HCT116 (cell line): ENCODE results near the gene SDF4. TPM values are rescaled to one million over a fixed set of nuclear protein-coding genes. Genes with fewer than 3 reads are reported as not detected.

Experiments
- ATAC-seq: fragments of 200-7000 bp; cut with Tn5 transposase; 2 replicates; pipeline ENCODE4 v1.9.1; 2020; ENCODE audit warnings: mild to moderate bottlenecking, moderate library complexity
- BruUV-seq: library from RNA; stranded (reverse); fragments of 400-500 nt; replicated peaks from 2 replicates; lab custom pipeline; 2021; lab: Mats Ljungman, UMichigan
- CTCF ChIA-PET: fragments of 300-600 bp; sonication (Branson Sonifier 250); formaldehyde crosslinking; loops from one replicate; lab custom pipeline; 2021; ENCODE audit warnings: antibody characterized with exemption; lab: Charles Lee
- POLR2A ChIA-PET: fragments of 300-600, 350-600 bp; sonication (Branson Sonifier 250); formaldehyde crosslinking; loops from one replicate; lab custom pipeline; 2021; ENCODE audit warnings: antibody characterized with exemption; lab: Charles Lee
- RAD21 ChIA-PET, 2 experiments: fragments of 300-600 bp; sonication (Branson Sonifier 250); formaldehyde crosslinking; loops; one replicate each; lab custom pipeline; 2023; ENCODE audit warnings: low total read pairs in 2 of 2; ENCODE audit not compliant: uncharacterized antibody in 2 of 2, unreplicated experiment in 2 of 2, low non-redundant PET in 1 of 2; lab: Charles Lee
- DNase-seq: peaks from one replicate; pipeline ENCODE4 v3.0.0-alpha.2; 2010; ENCODE audit warnings: low read depth, low spot score
- H2AFZ ChIP-seq: fragments of 200-600 bp; shearing (Covaris generic), sonication (generic); 2 replicates; pipeline ENCODE4 v1.6.1; 2017; ENCODE audit warnings: low read depth, mixed run types, mixed read lengths, antibody characterized with exemption, low read length; ENCODE audit not compliant: poor library complexity, severe bottlenecking
- H3K27ac ChIP-seq: 2 replicates; pipeline ENCODE4 v1.5.1; 2012; ENCODE audit warnings: low read depth, low read length
- H3K27me3 ChIP-seq: fragments of 200-600 bp; sonication (generic); 2 replicates; pipeline ENCODE4 v1.6.1; 2016; ENCODE audit warnings: mixed run types, low read length, mixed read lengths; ENCODE audit not compliant: insufficient read depth
- H3K36me3 ChIP-seq, 2 experiments: fragments of 200-500 bp in 1 of 2; fragments of 200-600 bp in 1 of 2; sonication (Bioruptor generic) in 1 of 2; sonication (generic) in 1 of 2; 2 replicates each; pipeline versions ENCODE4 v1.5.1 to v1.6.1; 2014 to 2016; ENCODE audit warnings: low read length in 2 of 2, inconsistent platforms in 1 of 2, mixed read lengths in 1 of 2, mixed run types in 1 of 2; ENCODE audit not compliant: insufficient read depth in 2 of 2, control insufficient read depth in 1 of 2
- H3K4me1 ChIP-seq, 2 experiments: fragments of 200-600 bp in 1 of 2; sonication (generic) in 1 of 2; 2 replicates each; pipeline versions ENCODE4 v1.5.1 to v1.6.1; 2012 to 2017; ENCODE audit warnings: low read length in 2 of 2, inconsistent platforms in 1 of 2, mild to moderate bottlenecking in 1 of 2, mixed read lengths in 1 of 2, mixed run types in 1 of 2, moderate library complexity in 1 of 2; ENCODE audit not compliant: insufficient read depth in 2 of 2, control insufficient read depth in 1 of 2
- H3K4me2 ChIP-seq: fragments of 200-600 bp; sonication (generic); 2 replicates; pipeline ENCODE4 v1.6.1; 2017; ENCODE audit warnings: mixed run types, low read length, mixed read lengths
- H3K4me3 ChIP-seq, 2 experiments: fragments of 200-600 bp in 1 of 2; sonication (generic) in 1 of 2; replicated peaks in 1 of 2; 2 replicates each; pipeline ENCODE4 v1.5.1; 2011 to 2016; ENCODE audit warnings: low read length in 2 of 2, control low read depth in 1 of 2, low read depth in 1 of 2, mild to moderate bottlenecking in 1 of 2, mixed read lengths in 1 of 2, mixed run types in 1 of 2
- H3K79me2 ChIP-seq: fragments of 200-600 bp; sonication (generic); 2 replicates; pipeline ENCODE4 v1.6.1; 2017; ENCODE audit warnings: mild to moderate bottlenecking, mixed run types, low read length, moderate library complexity, mixed read lengths; ENCODE audit not compliant: insufficient read depth
- H3K9ac ChIP-seq: fragments of 200-600 bp; sonication (generic); 2 replicates; pipeline ENCODE4 v1.6.1; 2016; ENCODE audit warnings: low read length, mixed read lengths
- H3K9me2 ChIP-seq: fragments of 200-600 bp; sonication (generic), shearing (Covaris generic); 2 replicates; pipeline ENCODE4 v1.6.1; 2017; ENCODE audit warnings: mixed run types, mild to moderate bottlenecking, moderate library complexity; ENCODE audit not compliant: insufficient read depth
- H3K9me3 ChIP-seq, 2 experiments: fragments of 200-500 bp in 1 of 2; fragments of 200-600 bp in 1 of 2; sonication (Bioruptor generic) in 1 of 2; sonication (generic) in 1 of 2; 2 replicates each; pipeline ENCODE4 v1.6.1; 2014 to 2017; ENCODE audit warnings: low read length in 2 of 2, mixed read lengths in 2 of 2, inconsistent platforms in 1 of 2, low read depth in 1 of 2, mild to moderate bottlenecking in 1 of 2, mixed run types in 1 of 2, moderate library complexity in 1 of 2; ENCODE audit not compliant: control insufficient read depth in 1 of 2, insufficient read depth in 1 of 2
- H4K20me1 ChIP-seq: fragments of 200-600 bp; sonication (generic), shearing (Covaris generic); 2 replicates; pipeline ENCODE4 v1.6.1; 2017; ENCODE audit warnings: mixed run types, mild to moderate bottlenecking, moderate library complexity; ENCODE audit not compliant: insufficient read depth
- CEBPB ChIP-seq: IDR thresholded peaks from 2 replicates; pipeline ENCODE4 v1.6.1; 2012; ENCODE audit warnings: low read depth
- EZH2 ChIP-seq: fragments of 200-600 bp; sonication (generic); IDR thresholded peaks from 2 replicates; pipeline ENCODE4 v1.6.1; 2017; ENCODE audit warnings: antibody characterized with exemption, mixed run types
- EZH2phosphoT487 ChIP-seq: fragments of 200-600 bp; IDR thresholded peaks from 2 replicates; pipeline ENCODE4 v1.6.1; 2018; ENCODE audit warnings: antibody characterized with exemption, borderline replicate concordance
- FOSL1 ChIP-seq: IDR thresholded peaks from 2 replicates; pipeline ENCODE4 v1.6.1; 2012; ENCODE audit warnings: low read depth
- JUND ChIP-seq: IDR thresholded peaks from 2 replicates; pipeline ENCODE4 v1.6.1; 2012
- POLR2AphosphoS5 ChIP-seq: IDR thresholded peaks from 2 replicates; pipeline ENCODE4 v1.6.1; 2011; ENCODE audit warnings: mild to moderate bottlenecking, low read depth, low read length, moderate library complexity
- TCF7L2 ChIP-seq: IDR thresholded peaks from 2 replicates; pipeline ENCODE4 v1.7.0; 2011; ENCODE audit warnings: borderline replicate concordance, inconsistent platforms; ENCODE audit not compliant: insufficient read depth, insufficient read length; ENCODE audit errors: extremely low read depth
- ZBTB33 ChIP-seq: IDR thresholded peaks from 2 replicates; pipeline ENCODE4 v1.6.1; 2011; ENCODE audit warnings: mild to moderate bottlenecking, low read length, moderate library complexity; ENCODE audit not compliant: insufficient replicate concordance; ENCODE audit errors: extremely low read depth
- ZNF274 ChIP-seq: fragments of 200-500 bp; sonication (Bioruptor generic); IDR thresholded peaks from 2 replicates; pipeline ENCODE4 v1.6.1; 2014; ENCODE audit warnings: mild to moderate bottlenecking, low read depth, low read length, inconsistent platforms
- intact Hi-C: fragments of 100-400 bp; cut with micrococcal nuclease; formaldehyde crosslinking; loops from 2 replicates; pipeline ENCODE4 v1.10.0; 2022
- total RNA-seq: library from RNA; stranded (reverse); gene quantifications from one replicate; pipeline ENCODE4 v1.2.1, GENCODE V29; 2021; ENCODE audit not compliant: unreplicated experiment
- TF ChIP-seq, protein P1 (sequence below): IDR thresholded peaks from 2 replicates; pipeline ENCODE4 v1.6.1; 2012; ENCODE audit warnings: low read depth

SDF4 gene
- total RNA-seq, 1 experiment from 2014 or later: 133 TPM

- Histone ChIP-seq H3K27me3 (no peaks in the 10 kb centered on the region), H2AFZ (no peak within 1 kb of the TSS), H3K27ac (no peak within 1 kb of the TSS; the same call in 1 of the 2 replicates), H3K4me2 (no peak within 1 kb of the TSS), H3K4me1 (peaks cover 4 to 17% of the 10 kb centered on the region in 2 experiments; a peak in 3 of 4 replicates), H3K79me2 (no peaks in the 10 kb centered on the region), H3K4me3 (no peak within 1 kb of the TSS), H3K9me2 (no peaks in the 10 kb centered on the region), H3K9ac (no peak within 1 kb of the TSS), H4K20me1 (no peaks in the 10 kb centered on the region), H3K36me3 (no peaks in the 10 kb centered on the region), H3K9me3 (no peaks in the 10 kb centered on the region)
- DNase-seq (no peak), ATAC-seq (no peak)
- CTCF ChIA-PET: no interaction called here
- POLR2A ChIA-PET: no interaction called here
- no TSS peak for BruUV-seq
- TF ChIP-seq EZH2phosphoT487: no peak
- TF ChIP-seq TCF7L2: no peak
- TF ChIP-seq FOSL1: no peak
- TF ChIP-seq POLR2AphosphoS5: no peak
- no peak for TF ChIP-seq ZBTB33
- no peak for TF ChIP-seq ZNF274
- TF ChIP-seq, protein P1, sequence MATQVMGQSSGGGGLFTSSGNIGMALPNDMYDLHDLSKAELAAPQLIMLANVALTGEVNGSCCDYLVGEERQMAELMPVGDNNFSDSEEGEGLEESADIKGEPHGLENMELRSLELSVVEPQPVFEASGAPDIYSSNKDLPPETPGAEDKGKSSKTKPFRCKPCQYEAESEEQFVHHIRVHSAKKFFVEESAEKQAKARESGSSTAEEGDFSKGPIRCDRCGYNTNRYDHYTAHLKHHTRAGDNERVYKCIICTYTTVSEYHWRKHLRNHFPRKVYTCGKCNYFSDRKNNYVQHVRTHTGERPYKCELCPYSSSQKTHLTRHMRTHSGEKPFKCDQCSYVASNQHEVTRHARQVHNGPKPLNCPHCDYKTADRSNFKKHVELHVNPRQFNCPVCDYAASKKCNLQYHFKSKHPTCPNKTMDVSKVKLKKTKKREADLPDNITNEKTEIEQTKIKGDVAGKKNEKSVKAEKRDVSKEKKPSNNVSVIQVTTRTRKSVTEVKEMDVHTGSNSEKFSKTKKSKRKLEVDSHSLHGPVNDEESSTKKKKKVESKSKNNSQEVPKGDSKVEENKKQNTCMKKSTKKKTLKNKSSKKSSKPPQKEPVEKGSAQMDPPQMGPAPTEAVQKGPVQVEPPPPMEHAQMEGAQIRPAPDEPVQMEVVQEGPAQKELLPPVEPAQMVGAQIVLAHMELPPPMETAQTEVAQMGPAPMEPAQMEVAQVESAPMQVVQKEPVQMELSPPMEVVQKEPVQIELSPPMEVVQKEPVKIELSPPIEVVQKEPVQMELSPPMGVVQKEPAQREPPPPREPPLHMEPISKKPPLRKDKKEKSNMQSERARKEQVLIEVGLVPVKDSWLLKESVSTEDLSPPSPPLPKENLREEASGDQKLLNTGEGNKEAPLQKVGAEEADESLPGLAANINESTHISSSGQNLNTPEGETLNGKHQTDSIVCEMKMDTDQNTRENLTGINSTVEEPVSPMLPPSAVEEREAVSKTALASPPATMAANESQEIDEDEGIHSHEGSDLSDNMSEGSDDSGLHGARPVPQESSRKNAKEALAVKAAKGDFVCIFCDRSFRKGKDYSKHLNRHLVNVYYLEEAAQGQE: no peak
- TF ChIP-seq JUND: no peak
- no peak for TF ChIP-seq CEBPB
- no peak for TF ChIP-seq EZH2
- RAD21 ChIA-PET: no interaction called here
- intact Hi-C loops: no loop called here
Observed at GRCh38 chr1:1246577-1247340, 15.0 kb upstream of the SDF4 start, which contains the start of gene C1QTNF12. TSS of gene C1QTNF12 (minus strand) at chr1:1246722. CDS start at chr1:1246690, 32 bp downstream.
